ENCODE results near the gene PRSS56.

PRSS56 gene

GRCh38 chr2:232519581-232520438 lies at the start of gene PRSS56:
Gene PRSS56, plus strand, starts transcription at chr2:232520388. Its CDS starts 211 bp downstream, at chr2:232520599.
- Mint-ChIP-seq H3K4me3 (no peak within 1 kb of the TSS), H3K27ac (no peak within 1 kb of the TSS), H3K4me1 (peaks cover 13% of the 10 kb centered on the region), H3K27me3 (peaks cover 20% of the 10 kb centered on the region), H3K9me3 (no peaks in the 10 kb centered on the region), H3K36me3 (no peaks in the 10 kb centered on the region)

DNA sequence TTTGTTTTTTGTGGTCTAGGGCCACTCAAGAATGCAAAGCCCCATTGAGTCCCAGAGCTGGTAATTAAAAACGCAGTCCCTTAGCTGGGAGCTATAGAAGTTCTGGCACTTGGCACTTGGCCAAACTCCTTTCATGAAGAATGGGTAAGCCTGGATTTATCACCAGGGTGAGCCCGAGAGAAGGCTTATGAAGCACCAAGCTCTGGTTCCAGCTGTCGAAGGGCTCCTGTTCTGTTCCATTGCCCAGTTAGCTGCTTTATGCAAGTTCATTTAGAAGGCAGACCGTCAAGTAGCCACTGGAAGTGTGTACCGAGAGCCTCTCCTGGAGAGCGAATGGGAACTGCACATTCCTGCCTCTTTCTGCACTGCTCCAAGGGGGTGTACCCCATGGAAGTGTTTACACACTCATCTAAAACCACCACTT lies 46.7 kb upstream of the PRSS56 start:
- H3K27me3 Mint-ChIP-seq: peaks cover 13% of the 10 kb centered on the region

DNA sequence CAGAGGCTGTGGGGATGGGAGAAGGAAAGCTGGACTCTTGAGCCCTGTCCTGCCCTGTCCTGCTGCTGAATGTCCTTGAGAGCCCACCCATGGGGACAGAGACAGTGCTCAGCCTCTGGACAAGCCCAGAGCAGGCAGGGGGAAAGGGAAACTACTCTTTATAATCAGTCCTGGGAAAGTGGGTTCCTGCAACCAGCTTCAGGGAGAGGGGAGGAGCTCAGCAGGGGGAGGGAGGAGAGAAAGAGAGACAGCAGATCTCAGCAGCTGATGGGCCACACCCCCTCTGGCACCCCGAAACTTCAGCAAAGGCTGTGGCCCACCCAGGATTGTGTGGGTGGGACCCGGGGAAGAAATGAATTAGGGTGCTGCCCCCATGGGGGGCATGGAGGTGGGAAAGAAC lies 44.1 kb upstream of the PRSS56 start:
- Mint-ChIP-seq H3K27ac (no peak overlapping the region), H3K36me3 (peaks cover 4% of the 10 kb centered on the region), H3K9me3 (peaks cover 18% of the 10 kb centered on the region), H3K4me3 (no peak overlapping the region), H3K27me3 (peaks cover 13% of the 10 kb centered on the region), H3K4me1 (no peaks in the 10 kb centered on the region)

More for the DNA sequence above, 46.7 kb upstream of the PRSS56 start:
- H3K27ac Mint-ChIP-seq: no peak overlapping the region
- H3K9me3 Mint-ChIP-seq: peaks cover 18% of the 10 kb centered on the region
- H3K4me3 Mint-ChIP-seq: no peak overlapping the region
- no peaks in the 10 kb centered on the region for H3K4me1 Mint-ChIP-seq
- H3K36me3 Mint-ChIP-seq: peaks cover 4% of the 10 kb centered on the region

- H3K27ac Mint-ChIP-seq: no peak overlapping the region
- H3K4me1 Mint-ChIP-seq: no peaks in the 10 kb centered on the region
- H3K36me3 Mint-ChIP-seq: peaks cover 4% of the 10 kb centered on the region
- H3K4me3 Mint-ChIP-seq: no peak overlapping the region
- H3K27me3 Mint-ChIP-seq: peaks cover 8% of the 10 kb centered on the region
- H3K9me3 Mint-ChIP-seq: peaks cover 13% of the 10 kb centered on the region
Measured at GRCh38 chr2:232476791-232477190, 43.4 kb upstream of the PRSS56 start.

- peaks cover 2% of the 10 kb centered on the region for H3K36me3 Mint-ChIP-seq
- H3K4me3 Mint-ChIP-seq: no peak overlapping the region
- peaks cover 1% of the 10 kb centered on the region for H3K9me3 Mint-ChIP-seq
- H3K4me1 Mint-ChIP-seq: no peaks in the 10 kb centered on the region
- H3K27me3 Mint-ChIP-seq: peaks cover 2% of the 10 kb centered on the region
- no peak overlapping the region for H3K27ac Mint-ChIP-seq
Measured at GRCh38 chr2:232477751-232478510, 42.3 kb upstream of the PRSS56 start.

- peaks cover 1% of the 10 kb centered on the region for H3K27me3 Mint-ChIP-seq
- no peaks in the 10 kb centered on the region for H3K36me3 Mint-ChIP-seq
- no peak overlapping the region for H3K27ac Mint-ChIP-seq
- H3K4me1 Mint-ChIP-seq: no peaks in the 10 kb centered on the region
- H3K9me3 Mint-ChIP-seq: no peaks in the 10 kb centered on the region
- no peak overlapping the region for H3K4me3 Mint-ChIP-seq
Measured at GRCh38 chr2:232478571-232479340, 41.4 kb upstream of the PRSS56 start.

DNA sequence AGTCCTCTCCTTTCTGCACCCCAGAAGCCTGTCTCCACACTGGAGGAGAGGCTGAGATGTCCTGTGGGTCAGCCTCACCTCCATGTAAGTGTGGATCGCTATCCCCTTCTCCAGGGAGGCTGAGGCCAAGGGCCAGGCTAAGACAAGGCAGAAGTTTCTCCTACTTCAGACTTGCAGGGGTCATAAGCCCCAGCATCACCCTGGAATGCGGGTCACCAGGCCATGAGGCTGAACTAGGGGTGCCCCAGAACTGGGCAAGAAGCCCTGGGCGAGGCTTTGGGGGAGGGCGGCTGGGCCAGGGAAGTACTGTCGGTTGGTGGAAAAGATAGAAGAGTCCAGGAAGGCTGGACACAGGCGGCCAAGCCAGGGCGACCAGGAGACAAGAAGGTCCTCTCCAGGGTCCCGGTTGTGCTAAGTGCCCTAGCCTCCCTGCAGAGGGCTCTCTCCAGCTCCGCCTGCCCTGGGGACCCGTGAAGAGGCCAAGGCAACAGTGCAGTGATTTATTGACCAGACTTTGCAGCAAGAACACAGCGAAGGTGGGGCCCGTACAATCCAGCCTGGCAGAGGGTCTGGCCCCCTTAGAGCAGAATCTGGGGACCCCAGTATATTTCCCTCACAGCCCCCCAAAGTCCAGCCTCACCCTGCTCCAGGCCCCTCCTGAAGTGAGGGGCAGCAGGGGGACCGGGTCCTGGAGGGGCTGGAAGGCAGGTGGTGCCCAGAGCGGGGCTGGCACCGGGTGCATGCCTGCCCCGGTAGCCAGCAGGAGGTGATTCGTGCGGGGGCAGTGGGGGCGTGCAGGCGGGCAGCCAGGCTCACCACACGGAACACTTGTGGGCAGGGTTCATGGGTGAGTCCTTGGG lies 40.6 kb upstream of the PRSS56 start:
- Mint-ChIP-seq H3K27ac (no peak overlapping the region), H3K9me3 (no peaks in the 10 kb centered on the region), H3K27me3 (peaks cover 3% of the 10 kb centered on the region), H3K4me1 (no peaks in the 10 kb centered on the region), H3K4me3 (no peak overlapping the region), H3K36me3 (no peaks in the 10 kb centered on the region)

GRCh38 chr2:232480201-232481190 lies 39.7 kb upstream of the PRSS56 start:
- peak overlapping the region; percentile 68 for H3K27ac Mint-ChIP-seq
- H3K9me3 Mint-ChIP-seq: no peaks in the 10 kb centered on the region
- H3K4me1 Mint-ChIP-seq: peaks cover 5% of the 10 kb centered on the region
- H3K27me3 Mint-ChIP-seq: peaks cover 10% of the 10 kb centered on the region
- H3K4me3 Mint-ChIP-seq: no peak overlapping the region
- no peaks in the 10 kb centered on the region for H3K36me3 Mint-ChIP-seq

- H3K36me3 Mint-ChIP-seq: no peaks in the 10 kb centered on the region
- H3K27me3 Mint-ChIP-seq: peaks cover 9% of the 10 kb centered on the region
- no peak overlapping the region for H3K27ac Mint-ChIP-seq
Measured at GRCh38 chr2:232481322-232482140, 38.7 kb upstream of the PRSS56 start.

GRCh38 chr2:232482301-232483238 lies 37.6 kb upstream of the PRSS56 start:
- Mint-ChIP-seq H3K36me3 (no peaks in the 10 kb centered on the region), H3K9me3 (no peaks in the 10 kb centered on the region), H3K4me1 (peaks cover 5% of the 10 kb centered on the region), H3K4me3 (no peak overlapping the region), H3K27ac (no peak overlapping the region), H3K27me3 (peaks cover 9% of the 10 kb centered on the region)

More at GRCh38 chr2:232481322-232482140, 38.7 kb upstream of the PRSS56 start:
- peaks cover 5% of the 10 kb centered on the region for H3K4me1 Mint-ChIP-seq
- H3K4me3 Mint-ChIP-seq: no peak overlapping the region
- no peaks in the 10 kb centered on the region for H3K9me3 Mint-ChIP-seq

GRCh38 chr2:232483311-232483922 lies 36.8 kb upstream of the PRSS56 start:
- no peaks in the 10 kb centered on the region for H3K9me3 Mint-ChIP-seq
- peaks cover 9% of the 10 kb centered on the region for H3K27me3 Mint-ChIP-seq
- H3K4me1 Mint-ChIP-seq: peaks cover 5% of the 10 kb centered on the region
- no peak overlapping the region for H3K27ac Mint-ChIP-seq
- H3K36me3 Mint-ChIP-seq: no peaks in the 10 kb centered on the region
- no peak overlapping the region for H3K4me3 Mint-ChIP-seq
